ENCODE measurements around the gene FAM234A. TPM values are rescaled to one million over a fixed set of nuclear protein-coding genes. Genes with fewer than 3 reads are reported as not detected.

FAM234A gene
- total RNA-seq, 1 donor from 2014 or later, result 11.3 TPM

DNA sequence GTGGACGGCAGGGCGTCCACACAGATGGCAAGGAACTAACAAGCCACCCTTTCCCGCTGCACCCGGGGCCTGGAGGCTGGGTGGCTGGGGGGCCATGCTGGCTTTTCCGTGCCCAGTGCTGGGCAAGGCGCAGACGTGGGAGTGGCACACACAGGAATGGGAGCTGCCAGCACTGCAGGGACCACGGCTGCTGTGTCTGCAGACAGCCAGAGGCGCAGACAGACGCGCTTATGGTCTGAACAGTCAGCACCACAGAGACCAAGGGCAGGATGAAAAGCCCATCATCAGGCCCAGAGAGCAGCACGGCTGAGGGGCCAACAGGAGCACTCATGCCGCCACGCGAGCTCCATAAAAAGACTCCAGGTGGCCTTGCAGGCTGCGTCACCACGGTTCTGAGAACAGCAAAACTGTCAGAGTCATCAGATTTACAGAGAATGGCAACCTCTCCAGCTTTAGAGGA is 72.3 kb downstream of the FAM234A start:
- H3K36me3 ChIP-seq (ENCODE audit: control insufficient read depth, insufficient read depth, low read length), result peaks cover 29% of the 10 kb centered on the region
- TF ChIP-seq, protein P1, sequence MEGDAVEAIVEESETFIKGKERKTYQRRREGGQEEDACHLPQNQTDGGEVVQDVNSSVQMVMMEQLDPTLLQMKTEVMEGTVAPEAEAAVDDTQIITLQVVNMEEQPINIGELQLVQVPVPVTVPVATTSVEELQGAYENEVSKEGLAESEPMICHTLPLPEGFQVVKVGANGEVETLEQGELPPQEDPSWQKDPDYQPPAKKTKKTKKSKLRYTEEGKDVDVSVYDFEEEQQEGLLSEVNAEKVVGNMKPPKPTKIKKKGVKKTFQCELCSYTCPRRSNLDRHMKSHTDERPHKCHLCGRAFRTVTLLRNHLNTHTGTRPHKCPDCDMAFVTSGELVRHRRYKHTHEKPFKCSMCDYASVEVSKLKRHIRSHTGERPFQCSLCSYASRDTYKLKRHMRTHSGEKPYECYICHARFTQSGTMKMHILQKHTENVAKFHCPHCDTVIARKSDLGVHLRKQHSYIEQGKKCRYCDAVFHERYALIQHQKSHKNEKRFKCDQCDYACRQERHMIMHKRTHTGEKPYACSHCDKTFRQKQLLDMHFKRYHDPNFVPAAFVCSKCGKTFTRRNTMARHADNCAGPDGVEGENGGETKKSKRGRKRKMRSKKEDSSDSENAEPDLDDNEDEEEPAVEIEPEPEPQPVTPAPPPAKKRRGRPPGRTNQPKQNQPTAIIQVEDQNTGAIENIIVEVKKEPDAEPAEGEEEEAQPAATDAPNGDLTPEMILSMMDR (IDR thresholded peaks at IDR 0.05; ENCODE audit: insufficient read depth, low read length, severe bottlenecking), result no peak
- H3K27me3 ChIP-seq (ENCODE audit: control insufficient read depth, insufficient read depth, low read length), result no peaks in the 10 kb centered on the region
- FAIRE-seq, result no peak
- no peak for DNase-seq (ENCODE audit: low read depth)
- H3K4me3 ChIP-seq (ENCODE audit: low read depth, low read length), result no peak overlapping the region

DNA sequence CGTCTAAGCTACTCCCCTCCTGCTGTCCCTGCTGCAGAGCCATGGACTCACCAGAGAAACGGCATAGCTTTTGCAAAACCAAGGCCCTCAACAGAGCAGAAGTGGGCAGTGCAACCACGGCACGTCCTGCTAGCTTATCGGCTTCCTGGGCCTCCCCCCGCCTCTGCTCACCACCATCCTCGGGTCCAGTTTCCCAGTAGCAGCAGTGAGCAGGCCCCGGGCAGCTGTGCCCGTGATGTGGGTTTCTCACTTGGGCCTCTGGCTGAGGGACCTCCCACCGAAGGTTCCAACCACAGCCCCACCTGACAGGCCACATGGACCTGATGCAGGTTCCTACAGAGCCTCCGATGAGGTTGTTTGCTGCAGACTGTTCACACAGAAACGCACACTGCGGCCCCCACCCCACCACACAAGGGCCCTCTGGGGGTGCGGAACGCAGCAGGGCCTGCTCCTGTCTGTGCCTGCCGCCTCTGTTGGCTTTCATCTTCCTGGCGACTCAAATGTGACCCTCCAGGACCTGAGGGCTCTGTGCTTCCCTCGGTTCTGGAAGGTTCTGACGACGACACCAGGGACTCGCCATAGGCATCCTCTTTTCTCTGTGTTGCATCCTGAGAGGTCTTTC is 73.2 kb downstream of the FAM234A start:
- Histone ChIP-seq H3K4me3 (ENCODE audit: low read depth, low read length) (no peak overlapping the region), H3K27me3 (ENCODE audit: control insufficient read depth, insufficient read depth, low read length) (no peaks in the 10 kb centered on the region), H3K36me3 (ENCODE audit: control insufficient read depth, insufficient read depth, low read length) (peaks cover 29% of the 10 kb centered on the region)
- no peak for DNase-seq (ENCODE audit: low read depth)
- TF ChIP-seq, protein P1 (IDR thresholded peaks at IDR 0.05; ENCODE audit: insufficient read depth, low read length, severe bottlenecking), result no peak
- FAIRE-seq, result no peak

DNA sequence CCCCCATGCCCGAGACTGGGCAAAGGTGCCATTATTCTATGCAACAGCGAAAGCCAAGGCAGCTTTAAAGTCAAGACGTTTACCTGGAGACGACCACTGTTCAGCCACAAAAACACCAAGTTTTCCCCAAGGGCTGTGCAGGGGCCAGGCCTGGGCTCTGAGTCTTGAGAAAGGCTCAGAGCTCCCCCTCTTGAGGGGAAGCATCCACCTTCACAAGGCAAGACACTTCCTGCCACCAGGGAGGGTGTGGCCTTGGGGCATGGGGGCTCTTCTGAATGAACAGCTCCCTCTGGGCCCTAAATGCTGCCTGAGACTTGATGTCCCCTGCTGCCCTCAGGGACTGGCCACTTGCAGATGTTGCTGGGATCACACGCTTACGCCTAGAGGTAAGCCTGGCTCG is 74.9 kb downstream of the FAM234A start:
- Histone ChIP-seq H3K27me3 (ENCODE audit: control insufficient read depth, insufficient read depth, low read length) (no peaks in the 10 kb centered on the region), H3K36me3 (ENCODE audit: control insufficient read depth, insufficient read depth, low read length) (peaks cover 35% of the 10 kb centered on the region), H3K4me3 (ENCODE audit: low read depth, low read length) (no peak overlapping the region)
- TF ChIP-seq, protein P1 (IDR thresholded peaks at IDR 0.05; ENCODE audit: insufficient read depth, low read length, severe bottlenecking), result no peak
- DNase-seq (ENCODE audit: low read depth) (no peak), FAIRE-seq (no peak)

- H3K4me3 ChIP-seq (ENCODE audit: low read depth, low read length), result no peak overlapping the region
- DNase-seq (ENCODE audit: low read depth) (no peak), FAIRE-seq (no peak)
- peaks cover 30% of the 10 kb centered on the region for H3K36me3 ChIP-seq (ENCODE audit: control insufficient read depth, insufficient read depth, low read length)
- TF ChIP-seq, protein P1 (IDR thresholded peaks at IDR 0.05; ENCODE audit: insufficient read depth, low read length, severe bottlenecking), result no peak
- H3K27me3 ChIP-seq (ENCODE audit: control insufficient read depth, insufficient read depth, low read length), result no peaks in the 10 kb centered on the region
Observed at GRCh38 chr16:311725-312124, 77.1 kb downstream of the FAM234A start.

DNA sequence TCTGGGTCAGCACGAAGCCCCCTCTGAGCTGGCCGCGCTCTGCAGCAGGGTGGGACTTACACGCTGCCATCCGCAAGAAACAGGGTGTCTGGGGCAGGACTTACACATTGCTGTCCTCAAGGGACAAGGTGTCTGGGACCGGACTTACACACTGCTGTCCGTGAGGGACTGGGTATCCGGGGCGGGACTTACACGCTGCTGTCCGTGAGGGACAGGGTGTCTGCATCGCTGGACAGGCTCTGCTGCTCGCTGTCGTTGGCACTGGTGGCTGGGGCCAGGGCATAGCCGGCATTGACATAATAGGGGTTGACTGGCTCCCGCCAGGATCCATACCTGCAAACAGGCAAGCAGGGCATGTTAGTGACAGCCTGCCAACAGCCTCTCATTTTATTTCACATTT is 79.7 kb downstream of the FAM234A start:
- no peak for DNase-seq (ENCODE audit: low read depth)
- no peak overlapping the region for H3K4me3 ChIP-seq (ENCODE audit: low read depth, low read length)
- peaks cover 38% of the 10 kb centered on the region for H3K36me3 ChIP-seq (ENCODE audit: control insufficient read depth, insufficient read depth, low read length)
- no peak for FAIRE-seq
- H3K27me3 ChIP-seq (ENCODE audit: control insufficient read depth, insufficient read depth, low read length), result no peaks in the 10 kb centered on the region
- TF ChIP-seq, protein P1 (IDR thresholded peaks at IDR 0.05; ENCODE audit: insufficient read depth, low read length, severe bottlenecking), result no peak

GRCh38 chr16:314795-315299 is 80.2 kb downstream of the FAM234A start:
- DNase-seq (ENCODE audit: low read depth) (no peak), FAIRE-seq (no peak)
- TF ChIP-seq, protein P1 (IDR thresholded peaks at IDR 0.05; ENCODE audit: insufficient read depth, low read length, severe bottlenecking), result no peak
- H3K27me3 ChIP-seq (ENCODE audit: control insufficient read depth, insufficient read depth, low read length), result no peaks in the 10 kb centered on the region
- no peak overlapping the region for H3K4me3 ChIP-seq (ENCODE audit: low read depth, low read length)
- H3K36me3 ChIP-seq (ENCODE audit: control insufficient read depth, insufficient read depth, low read length), result peaks cover 38% of the 10 kb centered on the region
